NB4 (cell line): ENCODE data around the gene CACNA2D4.

Experiments
- CTCF ChIP-seq: IDR thresholded peaks from one replicate; pipeline ENCODE4 v1.5.1; 2012; ENCODE audit warnings: low read depth, low read length
- MAX ChIP-seq: IDR thresholded peaks from 2 replicates; pipeline ENCODE4 v1.6.1; 2011; ENCODE audit warnings: low read depth, low read length
- MYC ChIP-seq: IDR thresholded peaks from 2 replicates; pipeline ENCODE4 v1.6.1; 2011; ENCODE audit warnings: low read depth, low read length
- POLR2A ChIP-seq: IDR thresholded peaks from 2 replicates; pipeline ENCODE4 v1.6.1; 2011; ENCODE audit warnings: mild to moderate bottlenecking; ENCODE audit not compliant: insufficient read length; ENCODE audit errors: extremely low read depth

- no peak for TF ChIP-seq CTCF
- TF ChIP-seq POLR2A: no peak
- TF ChIP-seq MAX: no peak
- no peak for TF ChIP-seq MYC
Observed at GRCh38 chr12:1760566-1761382, 157.7 kb downstream of the CACNA2D4 start.
